K562 (cell line): ENCODE data around the gene CDKL4. TPM values are rescaled to one million over a fixed set of nuclear protein-coding genes. Genes with fewer than 3 reads are reported as not detected.

Experiments
- RBM17 ChIP-seq: fragments of 200-400 bp; formaldehyde crosslinking; IDR thresholded peaks from 2 replicates; pipeline ENCODE4 v1.6.1; 2017; ENCODE audit warnings: low read depth, mild to moderate bottlenecking, low read length, borderline replicate concordance
- TARDBP ChIP-seq: fragments of 450-650 bp; IDR thresholded peaks from 2 replicates; pipeline ENCODE4 v1.6.1; 2016
- polyA plus RNA-seq, 8 experiments: library from polyadenylated mRNA; depleted of rRNA in 4 of 8; stranded (reverse) in 5 of 8; unstranded in 3 of 8; fragments of >200 nt; fragmentation: Nextera tagmentation in 2 of 8; fragmentation: Illumina TruSeq in 1 of 8; extraction: Ambion mirVana in 2 of 8; extraction: Trizol in 1 of 8; gene quantifications; 2 replicates each; pipeline versions ENCODE4 v1.2.1 to v1.2.3, GENCODE V29; 2011 to 2014; ENCODE audit warnings: inconsistent platforms in 1 of 8, missing spikeins in 1 of 8
- total RNA-seq, 7 experiments: library from RNA; depleted of rRNA in 6 of 7; stranded (reverse); fragments of >200 nt in 6 of 7; fragmentation: Illumina TruSeq in 2 of 7; extraction: Trizol in 2 of 7; gene quantifications; 2 replicates each; pipeline versions ENCODE4 v1.2.1 to v1.2.3, GENCODE V29; 2011 to 2021; ENCODE audit warnings: low replicate concordance in 1 of 7
- TF ChIP-seq, protein P1 (sequence below): fragments of 250-450 bp; sonication (Bioruptor Pico); IDR thresholded peaks from 2 replicates; pipeline ENCODE4 v1.8.0; 2021; ENCODE audit warnings: moderate library complexity, mild to moderate bottlenecking, inconsistent platforms
- TF ChIP-seq, protein P2 (sequence below): fragments of 450-650 bp; IDR thresholded peaks from 2 replicates; pipeline ENCODE4 v1.6.1; 2017; ENCODE audit warnings: antibody characterized with exemption, mild to moderate bottlenecking
- TF ChIP-seq, protein P3 (sequence below): sonication (generic); formaldehyde crosslinking; IDR thresholded peaks from 2 replicates; pipeline ENCODE4 v1.8.0; 2022; ENCODE audit warnings: missing genetic modification reagents, mild to moderate bottlenecking, borderline replicate concordance

The CDKL4 gene
- total and polyA plus RNA-seq, 9 of the 15 experiments (the other 6 are each of a cell fraction or from before 2014, with no cell fraction given) = not detected

DNA sequence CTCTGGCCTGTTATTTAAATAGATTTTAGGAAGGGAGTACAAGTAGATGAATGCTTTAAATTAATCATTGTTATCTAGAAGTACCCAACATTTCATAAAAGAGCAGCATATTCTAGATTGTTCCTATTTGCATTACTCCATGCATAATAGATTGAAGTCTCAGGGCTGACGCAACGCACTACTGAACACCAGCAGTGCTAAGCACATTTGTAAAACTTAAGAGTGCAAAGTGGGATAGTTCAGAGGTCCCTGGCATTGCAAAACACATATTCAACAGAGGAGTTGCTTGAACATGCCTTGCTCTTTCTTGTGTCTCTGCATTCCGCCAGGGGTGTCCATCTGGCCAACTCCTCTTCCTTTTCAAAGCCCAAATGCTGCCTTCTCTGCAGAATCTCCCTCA is 22.3 kb downstream of the CDKL4 start (continued):
- TF ChIP-seq, protein P1, sequence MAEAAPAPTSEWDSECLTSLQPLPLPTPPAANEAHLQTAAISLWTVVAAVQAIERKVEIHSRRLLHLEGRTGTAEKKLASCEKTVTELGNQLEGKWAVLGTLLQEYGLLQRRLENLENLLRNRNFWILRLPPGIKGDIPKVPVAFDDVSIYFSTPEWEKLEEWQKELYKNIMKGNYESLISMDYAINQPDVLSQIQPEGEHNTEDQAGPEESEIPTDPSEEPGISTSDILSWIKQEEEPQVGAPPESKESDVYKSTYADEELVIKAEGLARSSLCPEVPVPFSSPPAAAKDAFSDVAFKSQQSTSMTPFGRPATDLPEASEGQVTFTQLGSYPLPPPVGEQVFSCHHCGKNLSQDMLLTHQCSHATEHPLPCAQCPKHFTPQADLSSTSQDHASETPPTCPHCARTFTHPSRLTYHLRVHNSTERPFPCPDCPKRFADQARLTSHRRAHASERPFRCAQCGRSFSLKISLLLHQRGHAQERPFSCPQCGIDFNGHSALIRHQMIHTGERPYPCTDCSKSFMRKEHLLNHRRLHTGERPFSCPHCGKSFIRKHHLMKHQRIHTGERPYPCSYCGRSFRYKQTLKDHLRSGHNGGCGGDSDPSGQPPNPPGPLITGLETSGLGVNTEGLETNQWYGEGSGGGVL (CRISPR knock-in tag) = no peak
- TF ChIP-seq, protein P2, sequence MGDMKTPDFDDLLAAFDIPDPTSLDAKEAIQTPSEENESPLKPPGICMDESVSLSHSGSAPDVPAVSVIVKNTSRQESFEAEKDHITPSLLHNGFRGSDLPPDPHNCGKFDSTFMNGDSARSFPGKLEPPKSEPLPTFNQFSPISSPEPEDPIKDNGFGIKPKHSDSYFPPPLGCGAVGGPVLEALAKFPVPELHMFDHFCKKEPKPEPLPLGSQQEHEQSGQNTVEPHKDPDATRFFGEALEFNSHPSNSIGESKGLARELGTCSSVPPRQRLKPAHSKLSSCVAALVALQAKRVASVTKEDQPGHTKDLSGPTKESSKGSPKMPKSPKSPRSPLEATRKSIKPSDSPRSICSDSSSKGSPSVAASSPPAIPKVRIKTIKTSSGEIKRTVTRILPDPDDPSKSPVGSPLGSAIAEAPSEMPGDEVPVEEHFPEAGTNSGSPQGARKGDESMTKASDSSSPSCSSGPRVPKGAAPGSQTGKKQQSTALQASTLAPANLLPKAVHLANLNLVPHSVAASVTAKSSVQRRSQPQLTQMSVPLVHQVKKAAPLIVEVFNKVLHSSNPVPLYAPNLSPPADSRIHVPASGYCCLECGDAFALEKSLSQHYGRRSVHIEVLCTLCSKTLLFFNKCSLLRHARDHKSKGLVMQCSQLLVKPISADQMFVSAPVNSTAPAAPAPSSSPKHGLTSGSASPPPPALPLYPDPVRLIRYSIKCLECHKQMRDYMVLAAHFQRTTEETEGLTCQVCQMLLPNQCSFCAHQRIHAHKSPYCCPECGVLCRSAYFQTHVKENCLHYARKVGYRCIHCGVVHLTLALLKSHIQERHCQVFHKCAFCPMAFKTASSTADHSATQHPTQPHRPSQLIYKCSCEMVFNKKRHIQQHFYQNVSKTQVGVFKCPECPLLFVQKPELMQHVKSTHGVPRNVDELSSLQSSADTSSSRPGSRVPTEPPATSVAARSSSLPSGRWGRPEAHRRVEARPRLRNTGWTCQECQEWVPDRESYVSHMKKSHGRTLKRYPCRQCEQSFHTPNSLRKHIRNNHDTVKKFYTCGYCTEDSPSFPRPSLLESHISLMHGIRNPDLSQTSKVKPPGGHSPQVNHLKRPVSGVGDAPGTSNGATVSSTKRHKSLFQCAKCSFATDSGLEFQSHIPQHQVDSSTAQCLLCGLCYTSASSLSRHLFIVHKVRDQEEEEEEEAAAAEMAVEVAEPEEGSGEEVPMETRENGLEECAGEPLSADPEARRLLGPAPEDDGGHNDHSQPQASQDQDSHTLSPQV = no peak
- TF ChIP-seq RBM17 = no peak
- no peak for TF ChIP-seq TARDBP
- TF ChIP-seq, protein P3, sequence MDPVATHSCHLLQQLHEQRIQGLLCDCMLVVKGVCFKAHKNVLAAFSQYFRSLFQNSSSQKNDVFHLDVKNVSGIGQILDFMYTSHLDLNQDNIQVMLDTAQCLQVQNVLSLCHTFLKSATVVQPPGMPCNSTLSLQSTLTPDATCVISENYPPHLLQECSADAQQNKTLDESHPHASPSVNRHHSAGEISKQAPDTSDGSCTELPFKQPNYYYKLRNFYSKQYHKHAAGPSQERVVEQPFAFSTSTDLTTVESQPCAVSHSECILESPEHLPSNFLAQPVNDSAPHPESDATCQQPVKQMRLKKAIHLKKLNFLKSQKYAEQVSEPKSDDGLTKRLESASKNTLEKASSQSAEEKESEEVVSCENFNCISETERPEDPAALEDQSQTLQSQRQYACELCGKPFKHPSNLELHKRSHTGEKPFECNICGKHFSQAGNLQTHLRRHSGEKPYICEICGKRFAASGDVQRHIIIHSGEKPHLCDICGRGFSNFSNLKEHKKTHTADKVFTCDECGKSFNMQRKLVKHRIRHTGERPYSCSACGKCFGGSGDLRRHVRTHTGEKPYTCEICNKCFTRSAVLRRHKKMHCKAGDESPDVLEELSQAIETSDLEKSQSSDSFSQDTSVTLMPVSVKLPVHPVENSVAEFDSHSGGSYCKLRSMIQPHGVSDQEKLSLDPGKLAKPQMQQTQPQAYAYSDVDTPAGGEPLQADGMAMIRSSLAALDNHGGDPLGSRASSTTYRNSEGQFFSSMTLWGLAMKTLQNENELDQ = no peak
